IMR-90 (cell line): ENCODE data around the gene TMEM126A. TPM values are rescaled to one million over a fixed set of nuclear protein-coding genes. Genes with fewer than 3 reads are reported as not detected.

Source experiments
- ATAC-seq: fragments of 200-7000 bp; cut with Tn5 transposase; 2 replicates; pipeline ENCODE4 v1.9.1; 2020; ENCODE audit warnings: low read depth, mild to moderate bottlenecking, moderate library complexity
- BruUV-seq: library from RNA; stranded (reverse); fragments of 400-500 nt; replicated peaks from 2 replicates; lab custom pipeline; 2021; lab: Mats Ljungman, UMichigan
- CTCF ChIA-PET: fragments of 300-600 bp; formaldehyde crosslinking; extraction: SDS; loops from one replicate; lab custom pipeline; 2021; ENCODE audit warnings: antibody characterized with exemption; lab: Yijun Ruan, JAX
- POLR2A ChIA-PET: fragments of 300-600 bp; sonication (Branson Sonifier 250); formaldehyde crosslinking; loops from one replicate; lab custom pipeline; 2022; ENCODE audit warnings: antibody characterized with exemption; ENCODE audit not compliant: unreplicated experiment; lab: Charles Lee
- DNase-seq: peaks from one replicate; pipeline ENCODE4 v3.0.0; 2013
- H2AFZ ChIP-seq: replicated peaks from 2 replicates; pipeline ENCODE3; 2013; ENCODE audit warnings: low read length, mild to moderate bottlenecking; ENCODE audit not compliant: poor library complexity
- H2AK5ac ChIP-seq: 2 replicates; pipeline ENCODE4 v1.6.1; 2013; ENCODE audit warnings: low read depth, low read length, inconsistent platforms
- H2AK9ac ChIP-seq: replicated peaks from 2 replicates; pipeline ENCODE3; 2013; ENCODE audit warnings: mild to moderate bottlenecking, low read depth, low read length, moderate library complexity; ENCODE audit not compliant: poor library complexity
- H2BK120ac ChIP-seq: 2 replicates; pipeline ENCODE4 v1.6.1; 2013; ENCODE audit warnings: low read depth, low read length, inconsistent platforms
- H2BK15ac ChIP-seq: 3 replicates; pipeline ENCODE4 v1.6.1; 2013; ENCODE audit warnings: low read depth, low read length, inconsistent platforms
- H2BK20ac ChIP-seq: 2 replicates; pipeline ENCODE4 v1.6.1; 2013; ENCODE audit warnings: low read depth, mild to moderate bottlenecking, inconsistent platforms, low read length, moderate library complexity
- H2BK5ac ChIP-seq: 2 replicates; pipeline ENCODE4 v1.6.1; 2013; ENCODE audit warnings: mild to moderate bottlenecking, low read depth, low read length, inconsistent platforms; ENCODE audit not compliant: poor library complexity, severe bottlenecking
- H3K14ac ChIP-seq: replicated peaks from 2 replicates; pipeline ENCODE4 v1.6.1; 2013; ENCODE audit warnings: low read depth, low read length, inconsistent platforms
- H3K18ac ChIP-seq: 2 replicates; pipeline ENCODE4 v1.6.1; 2013; ENCODE audit warnings: low read depth, low read length, control low read depth
- H3K23ac ChIP-seq: 2 replicates; pipeline ENCODE4 v1.6.1; 2013; ENCODE audit warnings: low read depth, low read length, inconsistent platforms
- H3K27ac ChIP-seq: 2 replicates; pipeline ENCODE4 v1.5.1; 2013; ENCODE audit warnings: mild to moderate bottlenecking, control low read depth, low read length; ENCODE audit not compliant: insufficient read depth
- H3K27me3 ChIP-seq: 2 replicates; pipeline ENCODE4 v1.6.1; 2013; ENCODE audit warnings: low read length; ENCODE audit not compliant: control insufficient read depth, insufficient read depth
- H3K36me3 ChIP-seq: 2 replicates; pipeline ENCODE4 v1.6.1; 2013; ENCODE audit warnings: low read length, mixed read lengths; ENCODE audit not compliant: control insufficient read depth, insufficient read depth
- H3K4ac ChIP-seq: 2 replicates; pipeline ENCODE4 v1.6.1; 2013; ENCODE audit warnings: low read depth, low read length, inconsistent platforms
- H3K4me1 ChIP-seq: 2 replicates; pipeline ENCODE4 v1.6.1; 2013; ENCODE audit warnings: low read length, mixed read lengths; ENCODE audit not compliant: control insufficient read depth, insufficient read depth
- H3K4me2 ChIP-seq: 2 replicates; pipeline ENCODE4 v1.6.1; 2013; ENCODE audit warnings: low read depth, mild to moderate bottlenecking, control low read depth, low read length, moderate library complexity
- H3K4me3 ChIP-seq: 2 replicates; pipeline ENCODE4 v1.5.1; 2013; ENCODE audit warnings: low read depth, mild to moderate bottlenecking, control low read depth, low read length, moderate library complexity; ENCODE audit not compliant: insufficient read depth
- H3K56ac ChIP-seq: 2 replicates; pipeline ENCODE4 v1.6.1; 2013; ENCODE audit warnings: low read length, inconsistent platforms; ENCODE audit not compliant: insufficient read depth; ENCODE audit errors: extremely low read depth
- H3K79me1 ChIP-seq, 2 experiments: 2 replicates each; pipeline ENCODE4 v1.6.1; 2013; ENCODE audit warnings: low read length in 2 of 2, inconsistent platforms in 1 of 2, low read depth in 1 of 2
- H3K9ac ChIP-seq: 2 replicates; pipeline ENCODE4 v1.6.1; 2013; ENCODE audit warnings: low read depth, low read length, control low read depth
- H3K9me1 ChIP-seq: 2 replicates; pipeline ENCODE4 v1.6.1; 2013; ENCODE audit warnings: low read length, inconsistent platforms; ENCODE audit not compliant: insufficient read depth
- H3K9me3 ChIP-seq: 2 replicates; pipeline ENCODE4 v1.6.1; 2013; ENCODE audit warnings: low read length; ENCODE audit not compliant: control insufficient read depth, insufficient read depth
- H4K20me1 ChIP-seq: 2 replicates; pipeline ENCODE4 v1.6.1; 2013; ENCODE audit warnings: low read length, inconsistent platforms; ENCODE audit not compliant: insufficient read depth
- H4K5ac ChIP-seq: 2 replicates; pipeline ENCODE4 v1.6.1; 2013; ENCODE audit warnings: mild to moderate bottlenecking, low read depth, low read length, control low read depth
- H4K8ac ChIP-seq, 2 experiments: 2 replicates each; pipeline ENCODE4 v1.6.1; 2013; ENCODE audit warnings: low read depth in 2 of 2, low read length in 2 of 2, control low read depth in 1 of 2, inconsistent platforms in 1 of 2
- H4K91ac ChIP-seq: 2 replicates; pipeline ENCODE4 v1.6.1; 2013; ENCODE audit warnings: low read depth, low read length, inconsistent platforms; ENCODE audit not compliant: insufficient read depth
- BHLHE40 ChIP-seq: fragments of 150-350 bp; IDR thresholded peaks from 2 replicates; pipeline ENCODE4 v1.6.1; 2016; ENCODE audit warnings: mild to moderate bottlenecking, low read depth, low read length
- CTCF ChIP-seq: conservative IDR thresholded peaks from 2 replicates; pipeline ENCODE4 v1.5.1; 2012; ENCODE audit warnings: mild to moderate bottlenecking, low read depth, low read length, improper control_type of control experiment
- FOS ChIP-seq: fragments of 150-350 bp; IDR thresholded peaks from 2 replicates; pipeline ENCODE4 v1.6.1; 2016; ENCODE audit warnings: low read depth, low read length
- NFE2L2 ChIP-seq: fragments of 150-350 bp; IDR thresholded peaks from 2 replicates; pipeline ENCODE4 v1.6.1; 2016; ENCODE audit warnings: low read depth, mild to moderate bottlenecking, low read length
- RFX5 ChIP-seq: IDR thresholded peaks from 2 replicates; pipeline ENCODE4 v1.8.0; 2012; ENCODE audit warnings: low read depth, mild to moderate bottlenecking, low read length, moderate library complexity
- WGBS, 2 experiments: methylation state at CpG; one replicate each; pipeline versions ENCODE4 v1.1.5 to v1.1.7; 2013; ENCODE audit warnings: missing lambda C conversion rate in 2 of 2; ENCODE audit not compliant: insufficient read length in 1 of 2; ENCODE audit errors: extremely low coverage in 2 of 2; 5-methylcytosine and 5-hydroxymethylcytosine counted together
- dilution Hi-C: fragments of 300-500 bp; cut with HindIII; formaldehyde crosslinking; loops from one replicate; pipeline ENCODE4 v1.14.3; 2018; ENCODE audit warnings: low sequenced_read_pairs; ENCODE audit not compliant: unreplicated experiment
- in situ Hi-C: fragments of 300-500 bp; cut with MboI; formaldehyde crosslinking; loops from 3 replicates; pipeline ENCODE4 v1.14.3; 2019; ENCODE audit warnings: low sequenced_read_pairs, inconsistent platforms, mixed read lengths
- intact Hi-C: fragments of 100-400 bp; cut with micrococcal nuclease; formaldehyde crosslinking; loops from 2 replicates; pipeline ENCODE4 v1.10.0; 2022
- polyA plus RNA-seq, 3 experiments: library from polyadenylated mRNA; depleted of rRNA; stranded (reverse); fragments of >200 nt; gene quantifications; 2 replicates each; pipeline ENCODE4 v1.2.3, GENCODE V29; 2012; ENCODE audit warnings: low replicate concordance in 1 of 3
- total RNA-seq: library from RNA; depleted of rRNA; stranded (reverse); fragments of >200 nt; gene quantifications from 2 replicates; pipeline ENCODE4 v1.2.3, GENCODE V29; 2012

TMEM126A gene
- total and polyA plus RNA-seq, 2 of the 4 experiments (the other 2 are of a cell fraction): 34.9 to 60.4 TPM

- Histone ChIP-seq H3K36me3 (no peaks in the 10 kb centered on the region), H3K14ac (no peak overlapping the region), H3K4me3 (no peak overlapping the region), H3K4ac (no peak overlapping the region), H4K5ac (no peak overlapping the region), H2AFZ (no peak overlapping the region), H4K20me1 (no peaks in the 10 kb centered on the region), H2BK20ac (no peak overlapping the region), H3K23ac (no peak overlapping the region), H3K4me1 (no peaks in the 10 kb centered on the region), H2BK5ac (no peak overlapping the region), H2BK120ac (no peak overlapping the region), H3K27me3 (no peaks in the 10 kb centered on the region), H3K79me1 (peaks cover 7 to 12% of the 10 kb centered on the region in 2 experiments; a peak in 3 of 4 replicates), H3K27ac (no peak overlapping the region), H2AK9ac (no peak overlapping the region), H3K4me2 (no peak overlapping the region), H3K9me1 (no peaks in the 10 kb centered on the region), H3K18ac (no peak overlapping the region), H4K91ac (no peak overlapping the region), H3K9ac (no peak overlapping the region), H3K56ac (no peak overlapping the region), H2BK15ac (no peak overlapping the region), H2AK5ac (no peak overlapping the region), H4K8ac (no peak overlapping the region), H3K9me3 (no peaks in the 10 kb centered on the region)
- WGBS, 2 experiments: 28% methylated on average over 2 of the region's 2 CpGs; no CpG with 5 or more reads in 1 of the 2 experiments
- intact Hi-C loops (no loop called here), in situ Hi-C loops (no loop called here), dilution Hi-C loops (no loop called here)
- ChIA-PET POLR2A (no interaction called here), CTCF (no interaction called here)
- DNase-seq (no peak), ATAC-seq (no peak)
- BruUV-seq: no TSS peak
- TF ChIP-seq BHLHE40 (no peak), RFX5 (no peak), NFE2L2 (no peak), CTCF (no peak), FOS (no peak)
These were observed 4.6 kb upstream of the TMEM126A start for GRCh38 chr11:85643191-85643614.
